Measurements from ENCODE around the gene DSCAML1. TPM values are rescaled to one million over a fixed set of nuclear protein-coding genes. Genes with fewer than 3 reads are reported as not detected.

The DSCAML1 gene
- total RNA-seq, 4 donors from 2014 or later, result 2.9 to 5.8 (median 3.3) TPM

- no peak overlapping the region for H3K27ac ChIP-seq
- H3K4me1 ChIP-seq, result peaks cover 0 to 13% (median 3%) of the 10 kb centered on the region in 4 donors
- TF ChIP-seq POLR2A (IDR thresholded peaks at IDR 0.05) (no peak), POLR2AphosphoS5 (IDR thresholded peaks at IDR 0.05) (no peak), CTCF (IDR thresholded peaks at IDR 0.05) (no peak), EP300 (IDR thresholded peaks at IDR 0.05; ENCODE audit: low read depth) (no peak)
- no peak overlapping the region for H3K4me3 ChIP-seq
- intact Hi-C loops (cut with DNase I; ENCODE audit: low total_unique reads), result no loop called here
- in situ Hi-C loops (cut with MboI; ENCODE audit: low pct_ligation_motif_present in 1 of 4, low pct_unique_long_range_greater_than_20kb in 1 of 4, low sequenced_read_pairs in 3 of 4), result no loop called here
- H3K27me3 ChIP-seq, result no peaks in the 10 kb centered on the region
- no peaks in the 10 kb centered on the region for H3K9me3 ChIP-seq
- no peak for DNase-seq
- 91% methylated on average over 1 of the region's 1 CpG; no CpG with 5 or more reads in 1 of the 2 donors for WGBS, 2 donors (ENCODE audit: low coverage in 1 of 2)
- H3K36me3 ChIP-seq, result no peaks in the 10 kb centered on the region
These were observed 115.6 kb downstream of the DSCAML1 start for GRCh38 chr11:117681438-117681837.

GRCh38 chr11:117679461-117679860, 117.6 kb downstream of the DSCAML1 start:
- no peak for DNase-seq
- Histone ChIP-seq H3K27ac (no peak overlapping the region), H3K36me3 (no peaks in the 10 kb centered on the region), H3K27me3 (no peaks in the 10 kb centered on the region), H3K4me1 (peaks cover 0 to 5% (median under 1%) of the 10 kb centered on the region in 4 donors), H3K4me3 (no peak overlapping the region), H3K9me3 (no peaks in the 10 kb centered on the region)
- intact Hi-C loops (cut with DNase I; ENCODE audit: low total_unique reads) (no loop called here), in situ Hi-C loops (cut with MboI; ENCODE audit: low pct_ligation_motif_present in 1 of 4, low pct_unique_long_range_greater_than_20kb in 1 of 4, low sequenced_read_pairs in 3 of 4) (no loop called here)
- WGBS, 2 donors (ENCODE audit: low coverage in 1 of 2), result 63% methylated on average over 3 of the region's 3 CpGs; no CpG with 5 or more reads in 1 of the 2 donors
- TF ChIP-seq POLR2AphosphoS5 (IDR thresholded peaks at IDR 0.05), result no peak
- TF ChIP-seq POLR2A (IDR thresholded peaks at IDR 0.05), result no peak
- TF ChIP-seq CTCF (IDR thresholded peaks at IDR 0.05), result no peak
- TF ChIP-seq EP300 (IDR thresholded peaks at IDR 0.05; ENCODE audit: low read depth), result no peak

GRCh38 chr11:117678658-117679406, 118.2 kb downstream of the DSCAML1 start:
- Histone ChIP-seq H3K27me3 (no peaks in the 10 kb centered on the region), H3K27ac (no peak overlapping the region), H3K36me3 (no peaks in the 10 kb centered on the region), H3K4me1 (peaks cover 0 to 4% (median 0%) of the 10 kb centered on the region in 4 donors), H3K4me3 (no peak overlapping the region), H3K9me3 (no peaks in the 10 kb centered on the region)
- TF ChIP-seq POLR2A (IDR thresholded peaks at IDR 0.05) (no peak), EP300 (IDR thresholded peaks at IDR 0.05; ENCODE audit: low read depth) (no peak), CTCF (IDR thresholded peaks at IDR 0.05) (no peak), POLR2AphosphoS5 (IDR thresholded peaks at IDR 0.05) (no peak)
- in situ Hi-C loops (cut with MboI; ENCODE audit: low pct_ligation_motif_present in 1 of 4, low pct_unique_long_range_greater_than_20kb in 1 of 4, low sequenced_read_pairs in 3 of 4) (no loop called here), intact Hi-C loops (cut with DNase I; ENCODE audit: low total_unique reads) (no loop called here)
- 69 to 84% methylated on average over 7 to 17 of the region's 18 CpGs for WGBS, 2 donors (ENCODE audit: low coverage in 1 of 2)
- no peak for DNase-seq

- DNase-seq, result no peak
- Histone ChIP-seq H3K27me3 (no peaks in the 10 kb centered on the region), H3K36me3 (no peaks in the 10 kb centered on the region), H3K9me3 (no peaks in the 10 kb centered on the region), H3K4me1 (peaks cover 0 to 4% (median 0%) of the 10 kb centered on the region in 4 donors), H3K4me3 (no peak overlapping the region), H3K27ac (no peak overlapping the region)
- intact Hi-C loops (cut with DNase I; ENCODE audit: low total_unique reads), result no loop called here
- WGBS, 2 donors (ENCODE audit: low coverage in 1 of 2), result 72 to 84% methylated on average over 4 to 12 of the region's 12 CpGs
- in situ Hi-C loops (cut with MboI; ENCODE audit: low pct_ligation_motif_present in 1 of 4, low pct_unique_long_range_greater_than_20kb in 1 of 4, low sequenced_read_pairs in 3 of 4), result no loop called here
- TF ChIP-seq POLR2A (IDR thresholded peaks at IDR 0.05) (no peak), POLR2AphosphoS5 (IDR thresholded peaks at IDR 0.05) (no peak), EP300 (IDR thresholded peaks at IDR 0.05; ENCODE audit: low read depth) (no peak), CTCF (IDR thresholded peaks at IDR 0.05) (no peak)
These were observed 119.2 kb downstream of the DSCAML1 start for GRCh38 chr11:117677729-117678310.
